GM23338 (cell line): ENCODE data around the gene NAB2.

Experiments
- EZH2 ChIP-seq: fragments of 200-600 bp; sonication (generic); IDR thresholded peaks from one replicate; pipeline ENCODE4 v1.8.0; 2017; ENCODE audit warnings: antibody characterized with exemption, mild to moderate bottlenecking, low read depth; ENCODE audit not compliant: unreplicated experiment
- TF ChIP-seq, protein P1 (sequence below), 2 experiments: fragments of 200-600 bp in 1 of 2; sonication (generic) in 1 of 2; conservative IDR thresholded peaks; 2 replicates each; pipeline versions ENCODE4 v1.5.1 to v1.6.1; 2016 to 2017; ENCODE audit warnings: antibody characterized with exemption in 2 of 2, low read depth in 2 of 2, mild to moderate bottlenecking in 2 of 2, moderate library complexity in 1 of 2

- TF ChIP-seq, protein P1, sequence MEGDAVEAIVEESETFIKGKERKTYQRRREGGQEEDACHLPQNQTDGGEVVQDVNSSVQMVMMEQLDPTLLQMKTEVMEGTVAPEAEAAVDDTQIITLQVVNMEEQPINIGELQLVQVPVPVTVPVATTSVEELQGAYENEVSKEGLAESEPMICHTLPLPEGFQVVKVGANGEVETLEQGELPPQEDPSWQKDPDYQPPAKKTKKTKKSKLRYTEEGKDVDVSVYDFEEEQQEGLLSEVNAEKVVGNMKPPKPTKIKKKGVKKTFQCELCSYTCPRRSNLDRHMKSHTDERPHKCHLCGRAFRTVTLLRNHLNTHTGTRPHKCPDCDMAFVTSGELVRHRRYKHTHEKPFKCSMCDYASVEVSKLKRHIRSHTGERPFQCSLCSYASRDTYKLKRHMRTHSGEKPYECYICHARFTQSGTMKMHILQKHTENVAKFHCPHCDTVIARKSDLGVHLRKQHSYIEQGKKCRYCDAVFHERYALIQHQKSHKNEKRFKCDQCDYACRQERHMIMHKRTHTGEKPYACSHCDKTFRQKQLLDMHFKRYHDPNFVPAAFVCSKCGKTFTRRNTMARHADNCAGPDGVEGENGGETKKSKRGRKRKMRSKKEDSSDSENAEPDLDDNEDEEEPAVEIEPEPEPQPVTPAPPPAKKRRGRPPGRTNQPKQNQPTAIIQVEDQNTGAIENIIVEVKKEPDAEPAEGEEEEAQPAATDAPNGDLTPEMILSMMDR (conservative IDR thresholded peaks at IDR 0.05; ENCODE audit: low read depth in 2 of 2) = no peak
- TF ChIP-seq EZH2 = no peak
Measured at GRCh38 chr12:57129321-57129842, 40.5 kb downstream of the NAB2 start.
